Small intestine (tissue), 7 donors: ENCODE results near the gene GARNL3. TPM values are rescaled to one million over a fixed set of nuclear protein-coding genes. Genes with fewer than 3 reads are reported as not detected.

ENCODE experiments used
- DNase-seq, 2 donors: peaks; one replicate each; pipeline versions ENCODE4 v3.0.0 to v3.0.0-alpha.2; 2013
- FAIRE-seq: peaks from 2 replicates; lab custom pipeline; 2012; peaks lifted over from hg19 to GRCh38; lab: Jason Lieb, UNC
- H3K27ac ChIP-seq, 3 donors: one replicate each; pipeline ENCODE4 v1.5.1; 2013; ENCODE audit warnings: low read length in 2 of 3, mild to moderate bottlenecking in 2 of 3, control low read depth in 1 of 3, inconsistent platforms in 1 of 3, low read depth in 1 of 3, moderate library complexity in 1 of 3
- H3K27me3 ChIP-seq, 3 donors: one replicate each; pipeline ENCODE4 v1.6.1; 2013; ENCODE audit warnings: low read length in 3 of 3, inconsistent platforms in 1 of 3; ENCODE audit not compliant: control insufficient read depth in 3 of 3, insufficient read depth in 3 of 3
- H3K36me3 ChIP-seq, 3 donors: one replicate each; pipeline ENCODE4 v1.6.1; 2013; ENCODE audit warnings: low read length in 3 of 3, inconsistent platforms in 1 of 3, low read depth in 1 of 3, mild to moderate bottlenecking in 1 of 3, moderate library complexity in 1 of 3; ENCODE audit not compliant: control insufficient read depth in 3 of 3, insufficient read depth in 2 of 3
- H3K4me1 ChIP-seq, 3 donors: one replicate each; pipeline ENCODE4 v1.6.1; 2013; ENCODE audit warnings: low read length in 2 of 3, inconsistent platforms in 1 of 3, low read depth in 1 of 3, mild to moderate bottlenecking in 1 of 3, moderate library complexity in 1 of 3; ENCODE audit not compliant: control insufficient read depth in 3 of 3, insufficient read depth in 2 of 3
- H3K4me3 ChIP-seq, 3 donors: one replicate each; pipeline ENCODE4 v1.5.1; 2013; ENCODE audit warnings: low read length in 3 of 3, control low read depth in 1 of 3, inconsistent platforms in 1 of 3, low read depth in 1 of 3, mild to moderate bottlenecking in 1 of 3, moderate library complexity in 1 of 3
- H3K9me3 ChIP-seq, 2 donors: one replicate each; pipeline ENCODE4 v1.6.1; 2013; ENCODE audit warnings: low read depth in 1 of 2, low read length in 1 of 2; ENCODE audit not compliant: control insufficient read depth in 2 of 2, insufficient read depth in 1 of 2
- WGBS, 3 donors: extraction: QIAGEN DNeasy Blood & Tissue Kit; methylation state at CpG; one replicate each; pipeline ENCODE4 v1.1.7; 2013; 5-methylcytosine and 5-hydroxymethylcytosine counted together
- polyA plus RNA-seq, 4 donors: library from polyadenylated mRNA; stranded (reverse) in 3 of 4; unstranded in 1 of 4; fragments of 200-250 nt in 3 of 4; fragments of 120-200 nt in 1 of 4; gene quantifications; one replicate each; pipeline versions ENCODE4 v1.2.1 to v1.2.3, GENCODE V29; 2013
- donor health status: healthy with polysubstance abuse.
- donor health status: control.
- donor health status: control.
- donor health status: Bipolar disorder and iron deficiency.
- donor health status: healthy.

Gene GARNL3
- polyA plus RNA-seq, 4 donors, result 1.6 to 11.3 (median 3.5) TPM

DNA sequence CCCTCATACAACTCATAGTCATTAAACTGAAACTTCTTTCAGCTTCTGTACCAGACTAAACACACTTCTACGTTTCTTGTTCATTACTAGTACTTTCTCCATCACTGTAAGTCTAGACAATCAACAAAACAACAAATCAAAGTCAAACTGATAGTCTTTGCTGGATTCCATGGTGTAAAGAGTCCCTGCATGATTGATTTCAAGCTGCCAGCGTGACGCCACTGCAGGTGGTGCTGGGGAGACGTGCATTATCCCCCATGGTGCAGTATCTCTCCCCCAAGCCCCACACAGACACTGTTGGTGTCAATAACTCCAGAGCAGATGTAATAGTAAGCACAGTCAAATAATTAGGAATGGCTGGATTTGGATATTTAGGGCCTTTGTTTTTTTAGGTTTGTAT lies 121.7 kb downstream of the GARNL3 start:
- WGBS, 3 donors, result 67 to 90% (median 84%) methylated on average over 4 of the region's 4 CpGs
- peaks cover 2 to 40% (median 7%) of the 10 kb centered on the region in 3 donors for H3K4me1 ChIP-seq
- H3K27me3 ChIP-seq, result no peaks in the 10 kb centered on the region
- H3K36me3 ChIP-seq, result peaks cover 0 to 10% (median 0%) of the 10 kb centered on the region in 3 donors
- H3K9me3 ChIP-seq, result no peaks in the 10 kb centered on the region
- no peak overlapping the region for H3K27ac ChIP-seq
- H3K4me3 ChIP-seq, result no peak overlapping the region
- FAIRE-seq (no peak), DNase-seq (no peak)

DNA sequence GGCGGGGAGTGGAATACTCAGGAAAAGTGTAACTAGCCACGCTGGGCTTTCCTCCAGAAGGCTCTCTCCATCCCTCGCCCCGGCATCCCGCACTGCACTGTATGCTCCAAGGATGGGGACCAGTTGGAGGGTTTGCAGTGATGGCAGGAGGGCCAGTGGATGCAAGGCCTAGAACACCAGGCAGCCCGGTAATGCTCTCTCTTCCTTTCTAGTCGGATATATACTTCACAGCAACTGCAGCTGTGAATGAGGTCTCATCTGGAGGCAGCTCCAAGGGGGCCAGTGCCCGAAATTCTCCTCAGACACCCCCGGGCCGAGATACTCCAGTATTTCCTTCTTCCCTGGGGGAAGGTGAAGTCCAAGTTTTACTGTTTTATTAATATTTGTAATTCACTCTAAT lies 122.4 kb downstream of the GARNL3 start:
- FAIRE-seq, result no peak
- Histone ChIP-seq H3K4me3 (no peak overlapping the region), H3K9me3 (no peaks in the 10 kb centered on the region), H3K27me3 (no peaks in the 10 kb centered on the region), H3K4me1 (peaks cover 2 to 47% (median 7%) of the 10 kb centered on the region in 3 donors), H3K36me3 (peaks cover 0 to 13% (median 0%) of the 10 kb centered on the region in 3 donors), H3K27ac (no peak overlapping the region)
- DNase-seq, result no peak
- 90 to 93% (median 91%) methylated on average over 10 of the region's 10 CpGs for WGBS, 3 donors

DNA sequence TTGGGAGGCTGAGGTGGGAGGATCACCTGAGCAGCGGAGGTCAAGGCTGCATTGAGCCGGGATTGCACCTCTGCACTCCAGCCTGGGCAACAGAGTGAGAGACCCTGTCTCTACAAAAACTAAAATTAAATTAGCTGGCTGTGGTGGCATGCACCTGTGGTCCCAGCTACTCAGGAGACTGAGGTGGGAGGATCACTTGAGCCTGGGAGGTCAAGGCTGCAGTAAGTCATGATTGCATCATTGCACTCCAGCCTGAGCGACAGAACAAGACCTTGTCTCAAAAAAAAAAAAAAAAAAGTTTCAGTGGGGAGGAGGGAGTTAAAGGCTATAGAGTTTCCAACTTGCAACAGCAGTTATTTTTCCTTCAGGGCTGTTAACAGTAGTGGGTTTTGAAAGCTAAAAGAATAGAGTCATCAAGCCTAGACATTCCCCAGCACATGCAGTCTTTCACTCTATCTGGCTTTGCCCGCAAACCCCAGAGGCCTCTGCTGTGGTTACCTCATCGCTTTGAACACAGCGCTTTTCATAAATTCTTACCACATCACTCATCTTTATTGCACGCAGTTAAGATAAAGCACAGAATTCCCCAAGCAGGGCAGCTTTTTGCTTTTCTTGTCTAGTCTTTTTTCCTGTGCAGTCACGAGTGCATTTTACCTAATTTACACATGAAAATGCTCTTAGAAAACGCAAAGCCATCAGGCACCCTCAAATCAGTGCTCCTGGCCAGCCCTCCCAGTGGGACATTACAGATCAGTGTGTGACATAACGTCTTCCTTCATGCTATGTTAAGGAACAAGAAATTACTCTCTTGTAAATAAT lies 123.7 kb downstream of the GARNL3 start:
- no peak for FAIRE-seq
- no peaks in the 10 kb centered on the region for H3K27me3 ChIP-seq
- H3K4me3 ChIP-seq, result no peak overlapping the region
- H3K27ac ChIP-seq, result peak overlapping the region; percentile 42 to 94 (median 43)
- peaks cover 0 to 19% (median 0%) of the 10 kb centered on the region in 3 donors for H3K36me3 ChIP-seq
- H3K9me3 ChIP-seq, result no peaks in the 10 kb centered on the region
- peaks cover 2 to 59% (median 7%) of the 10 kb centered on the region in 3 donors for H3K4me1 ChIP-seq
- DNase-seq, result peak; percentile 93 to 96
- 21 to 40% (median 25%) methylated on average over 10 of the region's 10 CpGs for WGBS, 3 donors

DNA sequence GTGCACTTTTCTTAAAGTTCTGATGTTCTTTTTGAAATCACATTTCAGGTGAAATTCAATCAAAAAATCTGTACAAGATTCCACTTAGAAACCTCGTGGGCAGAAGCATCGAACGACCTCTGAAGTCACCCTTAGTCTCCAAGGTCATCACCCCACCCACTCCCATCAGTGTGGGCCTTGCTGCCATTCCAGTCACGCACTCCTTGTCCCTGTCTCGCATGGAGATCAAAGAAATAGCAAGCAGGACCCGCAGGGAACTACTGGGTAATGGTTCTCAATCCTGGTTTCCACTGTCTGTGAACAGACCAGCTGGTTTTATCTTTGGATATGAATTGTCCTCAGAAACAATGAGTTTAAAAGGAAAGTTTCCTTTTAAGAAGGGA lies 124.3 kb downstream of the GARNL3 start:
- 12 to 50% (median 30%) methylated on average over 6 of the region's 6 CpGs for WGBS, 3 donors
- Histone ChIP-seq H3K27ac (peak overlapping the region; percentile 42 to 94 (median 43)), H3K4me1 (peaks cover 2 to 63% (median 7%) of the 10 kb centered on the region in 3 donors), H3K36me3 (peaks cover 0 to 19% (median 0%) of the 10 kb centered on the region in 3 donors), H3K27me3 (no peaks in the 10 kb centered on the region), H3K4me3 (no peak overlapping the region), H3K9me3 (no peaks in the 10 kb centered on the region)
- no peak for FAIRE-seq
- DNase-seq, result peak in 1 of 2 donors; percentile 28

DNA sequence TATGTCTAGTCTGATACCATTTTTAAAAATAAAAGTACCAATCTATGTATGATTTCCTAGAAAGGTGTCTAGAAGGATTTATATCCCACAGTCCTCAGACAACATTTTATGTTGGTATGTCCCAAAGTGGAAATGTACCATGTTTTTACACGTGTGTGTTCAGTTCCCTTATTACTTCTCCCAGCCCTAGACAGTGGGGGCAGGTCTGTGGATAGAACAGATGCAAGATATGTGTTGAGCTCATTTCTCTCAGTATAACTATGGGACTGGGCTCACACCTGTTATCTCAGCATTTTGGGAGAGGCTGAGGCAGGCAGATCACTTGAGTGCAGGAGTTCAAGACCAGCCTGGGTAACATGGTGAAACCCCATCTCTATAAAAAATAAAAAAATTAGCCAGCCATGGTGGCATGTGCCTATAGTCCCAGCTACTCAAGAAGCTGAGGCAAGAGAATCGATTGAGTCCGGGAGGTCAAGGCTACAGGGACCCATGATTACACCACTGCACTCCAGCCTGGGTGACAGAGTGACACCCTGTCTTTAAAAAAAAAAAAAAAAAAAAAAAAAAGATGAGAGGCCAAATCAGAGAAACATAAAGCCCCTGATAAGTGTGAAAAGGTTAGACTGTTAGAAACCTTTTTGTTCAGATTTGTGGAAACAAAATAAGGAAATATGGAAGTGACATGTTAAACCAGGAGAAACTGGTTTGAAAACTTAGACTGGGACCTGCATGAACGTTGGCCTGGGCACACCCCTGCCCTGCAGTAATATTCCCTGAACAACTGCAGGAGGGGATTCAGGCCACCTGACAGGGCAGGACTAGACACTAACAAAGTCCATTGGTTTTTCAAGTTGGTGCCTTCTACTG lies 125.0 kb downstream of the GARNL3 start:
- WGBS, 3 donors, result 26 to 57% (median 40%) methylated on average over 4 of the region's 4 CpGs
- DNase-seq, result peak; percentile 71 to 75
- FAIRE-seq, result no peak
- Histone ChIP-seq H3K4me1 (peaks cover 2 to 67% (median 7%) of the 10 kb centered on the region in 3 donors), H3K27me3 (no peaks in the 10 kb centered on the region), H3K27ac (peak overlapping the region in 2 of 3 donors; percentile 55 to 94), H3K4me3 (no peak overlapping the region), H3K9me3 (no peaks in the 10 kb centered on the region), H3K36me3 (peaks cover 0 to 19% (median 0%) of the 10 kb centered on the region in 3 donors)

DNA sequence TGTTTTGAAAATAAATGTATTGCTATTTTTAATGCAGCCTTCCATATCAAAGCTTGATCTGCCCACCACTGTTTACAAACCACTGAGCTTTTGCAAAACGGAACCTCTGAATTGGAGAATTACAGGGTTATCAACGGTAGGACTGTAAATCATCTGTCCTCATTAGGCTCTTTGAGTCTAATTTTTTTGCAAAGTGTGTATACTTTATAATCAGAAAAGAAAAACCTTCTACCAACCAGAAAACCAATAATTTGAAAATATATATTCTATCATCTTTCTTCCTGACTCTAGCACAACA lies 125.6 kb downstream of the GARNL3 start:
- 6 to 49% (median 24%) methylated on average over 2 of the region's 2 CpGs for WGBS, 3 donors
- Histone ChIP-seq H3K36me3 (peaks cover 0 to 16% (median 0%) of the 10 kb centered on the region in 3 donors), H3K27ac (peak overlapping the region in 2 of 3 donors; percentile 8 to 94), H3K4me3 (no peak overlapping the region), H3K27me3 (no peaks in the 10 kb centered on the region), H3K4me1 (peaks cover 2 to 73% (median 7%) of the 10 kb centered on the region in 3 donors), H3K9me3 (no peaks in the 10 kb centered on the region)
- FAIRE-seq (no peak), DNase-seq (no peak)

DNA sequence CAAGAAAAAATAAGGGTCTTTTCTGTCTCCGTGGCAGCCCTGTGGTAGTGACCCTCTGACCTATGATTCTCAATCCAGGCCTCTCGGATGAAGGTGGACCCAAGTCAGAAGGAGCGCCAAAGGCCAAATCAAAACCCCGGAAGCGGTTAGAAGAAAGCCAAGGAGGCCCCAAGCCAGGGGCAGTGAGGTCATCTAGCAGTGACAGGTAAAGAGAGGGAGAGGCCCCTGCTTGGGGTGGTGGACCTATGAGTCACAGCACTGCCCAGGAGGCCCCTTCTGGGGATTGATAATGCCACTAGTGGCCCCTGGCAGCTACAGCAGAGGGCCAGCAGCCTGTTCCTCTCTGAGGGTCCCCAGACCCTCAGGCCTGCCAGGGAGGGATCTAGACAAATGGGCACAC lies 126.0 kb downstream of the GARNL3 start:
- peak overlapping the region in 1 of 3 donors; percentile 94 for H3K27ac ChIP-seq
- WGBS, 3 donors, result 20 to 56% (median 35%) methylated on average over 5 of the region's 5 CpGs
- H3K36me3 ChIP-seq, result peaks cover 0 to 16% (median 0%) of the 10 kb centered on the region in 3 donors
- no peaks in the 10 kb centered on the region for H3K9me3 ChIP-seq
- DNase-seq (peak; percentile 51 to 92), FAIRE-seq (no peak)
- peaks cover 2 to 77% (median 7%) of the 10 kb centered on the region in 3 donors for H3K4me1 ChIP-seq
- no peak overlapping the region for H3K4me3 ChIP-seq
- H3K27me3 ChIP-seq, result no peaks in the 10 kb centered on the region

DNA sequence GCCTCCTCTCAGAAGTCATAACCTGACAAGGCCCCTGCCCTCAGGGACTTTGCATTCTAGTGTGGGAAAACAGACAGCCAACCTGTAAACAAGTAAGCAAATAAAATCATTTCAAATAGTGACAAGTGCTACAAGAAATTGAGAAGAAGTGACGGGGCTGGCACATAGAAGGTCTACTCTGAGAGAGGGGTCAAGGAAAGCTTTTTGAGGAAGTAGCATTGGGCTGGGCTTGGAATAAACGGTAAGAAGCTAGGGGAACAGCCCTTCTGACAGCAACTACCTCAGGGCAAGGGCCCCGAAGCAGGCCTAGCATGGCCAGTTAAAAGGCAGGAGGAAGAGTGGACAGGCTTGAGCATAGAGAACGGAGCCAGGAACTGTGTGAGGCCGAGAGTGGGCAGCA lies 127.6 kb downstream of the GARNL3 start:
- DNase-seq, result no peak
- FAIRE-seq, result no peak

More for the DNA sequence above, 127.6 kb downstream of the GARNL3 start:
- no peak overlapping the region for H3K27ac ChIP-seq
- no peak overlapping the region for H3K4me3 ChIP-seq
- WGBS, 3 donors, result 79 to 88% (median 87%) methylated on average over 5 of the region's 5 CpGs
- no peaks in the 10 kb centered on the region for H3K9me3 ChIP-seq
- H3K36me3 ChIP-seq, result peaks cover 0 to 12% (median 0%) of the 10 kb centered on the region in 3 donors
- H3K27me3 ChIP-seq, result no peaks in the 10 kb centered on the region
- H3K4me1 ChIP-seq, result peaks cover 2 to 79% (median 7%) of the 10 kb centered on the region in 3 donors
